PC-9 (cell line): ENCODE results near the gene GNGT1.

Experiments used
- EZH2 ChIP-seq: fragments of 200-600 bp; sonication (generic); IDR thresholded peaks from 2 replicates; pipeline ENCODE4 v1.8.0; 2017; ENCODE audit warnings: antibody characterized with exemption, low read depth
- TF ChIP-seq, protein P1 (sequence below): fragments of 200-600 bp; sonication (generic); conservative IDR thresholded peaks from 2 replicates; pipeline ENCODE4 v1.6.1; 2017; ENCODE audit warnings: mixed run types, antibody characterized with exemption, mild to moderate bottlenecking, moderate library complexity

GRCh38 chr7:93889261-93889660 is 17.1 kb upstream of the GNGT1 start:
- TF ChIP-seq EZH2 = no peak
- TF ChIP-seq, protein P1, sequence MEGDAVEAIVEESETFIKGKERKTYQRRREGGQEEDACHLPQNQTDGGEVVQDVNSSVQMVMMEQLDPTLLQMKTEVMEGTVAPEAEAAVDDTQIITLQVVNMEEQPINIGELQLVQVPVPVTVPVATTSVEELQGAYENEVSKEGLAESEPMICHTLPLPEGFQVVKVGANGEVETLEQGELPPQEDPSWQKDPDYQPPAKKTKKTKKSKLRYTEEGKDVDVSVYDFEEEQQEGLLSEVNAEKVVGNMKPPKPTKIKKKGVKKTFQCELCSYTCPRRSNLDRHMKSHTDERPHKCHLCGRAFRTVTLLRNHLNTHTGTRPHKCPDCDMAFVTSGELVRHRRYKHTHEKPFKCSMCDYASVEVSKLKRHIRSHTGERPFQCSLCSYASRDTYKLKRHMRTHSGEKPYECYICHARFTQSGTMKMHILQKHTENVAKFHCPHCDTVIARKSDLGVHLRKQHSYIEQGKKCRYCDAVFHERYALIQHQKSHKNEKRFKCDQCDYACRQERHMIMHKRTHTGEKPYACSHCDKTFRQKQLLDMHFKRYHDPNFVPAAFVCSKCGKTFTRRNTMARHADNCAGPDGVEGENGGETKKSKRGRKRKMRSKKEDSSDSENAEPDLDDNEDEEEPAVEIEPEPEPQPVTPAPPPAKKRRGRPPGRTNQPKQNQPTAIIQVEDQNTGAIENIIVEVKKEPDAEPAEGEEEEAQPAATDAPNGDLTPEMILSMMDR = no peak
